Activated CD4-positive, alpha-beta T cell treated with anti-CD3 and anti-CD28 coated beads, Interleukin-2, Interleukin-4, amounts not matched to agents 100 ng/mL and 50 ng/mL, durations not matched to agents 16 hours and 8 hours (primary cell): ENCODE measurements around the gene SETBP1.
"Not testable (repeated sequence)": the region's sequence is repeated elsewhere in the genome, so short reads cannot be mapped to it uniquely, and the experiment has no call there.

Experiments used
- DNase-seq: peaks from one replicate; pipeline ENCODE4 v3.0.0-alpha.2; 2020; ENCODE audit warnings: low spot score

The SETBP1 gene

DNA sequence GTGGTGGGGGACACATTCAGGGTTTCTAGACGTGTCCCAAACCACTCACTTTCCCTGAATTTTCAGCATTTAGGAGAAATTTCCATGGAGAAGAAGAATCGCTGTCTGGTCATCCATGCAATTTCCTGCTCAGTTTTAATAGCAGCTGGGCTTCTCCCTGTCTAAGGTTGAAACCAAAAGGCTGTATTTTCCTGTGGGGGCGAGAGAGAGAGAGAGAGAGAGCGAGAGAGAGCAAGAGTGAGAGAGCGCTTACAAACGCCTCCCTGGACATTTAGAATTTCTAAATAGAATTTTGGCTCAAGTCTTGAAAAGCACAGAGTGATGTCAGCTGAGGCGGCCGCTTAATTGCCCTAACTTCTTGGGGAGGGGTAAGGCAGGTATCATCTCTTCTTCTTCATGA, 110.8 kb downstream of the SETBP1 start:
- no peak for DNase-seq

DNA sequence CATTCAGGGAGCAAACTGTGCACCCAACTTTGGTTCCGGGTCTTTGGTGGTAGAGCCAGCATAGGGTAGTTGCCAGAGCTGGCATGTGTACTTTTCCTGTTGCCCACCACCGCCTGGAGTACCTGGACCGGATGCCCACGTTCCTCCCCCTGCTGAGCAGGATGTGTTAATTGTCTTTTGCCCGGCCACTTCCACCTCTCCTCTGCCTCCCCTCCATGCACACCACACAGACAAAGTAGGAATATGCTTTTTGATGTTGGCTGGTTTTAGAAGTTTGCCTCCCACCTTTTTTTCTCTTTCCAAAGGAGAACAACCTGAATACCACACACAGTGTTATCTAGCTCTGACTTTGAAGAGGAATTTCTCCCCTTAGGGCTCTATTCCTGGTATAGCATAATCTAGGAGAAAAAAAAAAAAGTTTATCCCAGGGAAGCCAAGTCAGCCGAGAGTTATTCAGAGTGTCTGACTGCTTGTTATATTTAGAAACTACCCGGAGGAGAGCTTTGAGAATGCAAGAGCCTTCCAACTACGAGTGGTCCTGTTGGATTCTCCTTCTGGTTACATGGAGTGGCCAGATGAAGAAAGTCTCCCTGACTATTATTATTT, 111.9 kb downstream of the SETBP1 start:
- DNase-seq: no peak

DNA sequence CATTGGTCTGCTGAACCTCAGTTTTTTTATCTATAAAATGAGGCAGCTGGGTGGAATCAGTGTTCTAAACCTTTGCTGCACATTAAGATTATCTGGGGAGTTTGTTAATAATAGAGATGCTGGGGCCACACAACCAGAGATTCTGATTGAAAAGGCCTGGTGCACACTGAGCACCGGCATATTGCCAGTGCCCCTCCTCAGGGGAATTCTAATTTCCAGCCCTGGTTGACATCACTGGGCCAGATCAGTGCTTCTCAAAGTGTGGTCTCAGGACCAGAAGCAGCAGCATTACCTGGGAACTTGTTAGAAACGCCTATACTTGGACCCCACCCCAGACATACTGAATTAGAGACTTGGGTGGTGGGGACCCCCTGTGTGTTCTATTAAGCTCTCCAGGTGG, 112.5 kb downstream of the SETBP1 start:
- no peak for DNase-seq

DNA sequence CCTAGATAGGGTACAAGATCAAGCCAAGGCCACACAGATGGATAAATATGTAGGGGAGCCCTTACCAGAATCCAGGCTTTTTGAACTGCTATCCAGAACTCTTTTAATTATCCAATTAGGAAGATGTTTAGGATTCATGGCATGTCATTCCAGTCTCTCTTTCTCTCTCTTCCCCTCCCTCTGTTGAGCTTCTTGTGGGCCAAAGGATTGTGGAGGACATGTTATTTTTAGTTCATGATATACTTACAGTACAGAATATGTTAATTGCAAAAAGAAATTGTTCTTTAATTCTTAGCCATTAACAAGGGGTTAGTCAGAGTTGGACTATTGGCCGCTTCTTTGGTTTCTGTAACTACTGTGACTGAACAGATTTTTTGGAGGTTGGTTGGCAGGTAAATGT, 113.0 kb downstream of the SETBP1 start:
- DNase-seq: no peak

DNA sequence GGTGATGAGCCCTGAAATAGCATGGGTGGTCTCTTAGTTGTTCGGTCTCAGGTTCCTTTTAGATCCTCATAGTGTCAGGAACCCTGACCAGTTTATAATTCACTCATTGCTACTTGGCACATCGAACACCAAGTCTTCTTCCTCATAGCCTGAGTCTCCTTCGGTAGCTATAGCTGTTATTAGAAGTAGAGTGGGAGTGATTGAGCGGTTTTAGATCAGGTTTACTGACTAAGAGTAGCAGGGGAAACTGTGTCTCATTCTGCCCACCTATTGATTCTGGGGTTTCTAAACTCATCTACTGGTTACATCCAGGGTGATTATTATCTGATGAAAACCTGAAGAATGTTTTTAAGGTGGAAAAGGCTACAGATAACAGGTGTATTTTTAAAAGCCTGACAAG, 114.6 kb downstream of the SETBP1 start:
- DNase-seq: no peak

DNA sequence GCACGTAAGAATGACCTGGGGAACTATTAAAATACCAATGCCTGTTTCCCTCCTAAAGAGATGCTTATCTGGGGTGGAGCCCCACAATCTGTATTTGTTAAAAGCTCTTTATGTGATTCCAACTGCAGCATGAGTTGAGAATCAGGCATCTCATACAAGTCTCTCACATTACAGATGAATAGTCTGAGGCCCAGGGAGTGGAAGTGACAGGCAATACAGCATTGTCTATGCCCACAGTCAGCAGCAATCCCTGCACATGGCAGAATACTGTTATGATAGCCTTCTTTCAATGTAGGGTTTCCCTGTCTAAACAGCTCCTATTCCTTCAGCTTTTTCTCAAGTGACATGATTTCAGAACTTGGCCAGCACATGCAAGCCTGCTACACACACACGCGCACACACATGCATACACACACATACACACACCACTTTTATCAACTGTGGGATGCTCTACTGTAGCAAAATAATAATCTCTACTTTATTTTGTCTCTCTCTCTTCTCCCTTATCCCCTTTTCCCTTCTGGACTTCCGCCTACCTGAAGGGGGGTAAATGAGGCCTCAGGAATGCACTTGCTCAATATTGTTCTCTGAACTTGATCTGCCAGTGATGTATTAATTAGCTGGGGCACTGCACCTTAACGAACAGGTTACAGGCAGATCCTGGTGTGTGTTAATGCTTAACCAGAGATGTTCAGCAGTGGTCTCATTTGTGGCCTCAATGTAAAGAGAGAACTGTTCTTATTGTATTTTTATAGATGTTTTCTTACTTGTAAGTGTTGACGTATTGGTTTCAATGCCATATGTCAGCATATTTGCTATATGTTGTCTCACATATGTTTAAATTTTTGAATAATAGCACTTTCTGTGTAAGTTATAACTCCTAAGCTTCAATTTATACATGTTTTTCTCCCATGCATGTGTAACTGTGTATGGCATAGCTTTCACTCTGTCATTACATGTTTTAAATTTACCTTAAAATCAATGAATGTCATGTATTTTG, 116.0 kb downstream of the SETBP1 start:
- DNase-seq: no peak

DNA sequence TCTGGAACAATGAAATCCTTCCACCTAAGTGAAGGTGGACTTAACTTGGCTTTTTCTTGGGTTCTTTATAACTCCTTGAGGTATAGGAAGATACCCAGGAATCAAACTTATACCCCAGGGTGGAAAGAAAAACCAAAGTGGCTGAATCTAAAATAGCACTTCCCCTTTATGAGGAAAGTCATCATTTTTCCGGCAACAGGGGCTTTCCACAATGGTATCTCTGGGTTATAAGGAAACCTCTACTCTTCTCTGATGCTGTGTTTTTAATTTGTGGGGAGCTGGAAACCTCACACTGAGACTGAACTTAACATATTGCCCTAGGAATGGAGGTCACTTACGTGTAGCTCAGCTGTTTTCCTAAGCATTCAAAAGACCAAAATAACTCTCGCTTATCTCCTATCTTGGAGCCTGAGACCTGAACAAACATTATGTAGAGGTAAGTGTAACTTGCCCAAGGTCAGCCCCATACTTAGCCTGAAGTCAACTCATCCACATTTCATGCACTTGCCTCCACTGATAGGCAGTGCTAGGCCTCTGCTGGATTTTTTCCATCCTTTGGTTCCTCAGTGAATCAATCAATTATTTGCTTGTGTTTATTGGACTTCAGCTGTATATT, 117.9 kb downstream of the SETBP1 start:
- no peak for DNase-seq

DNA sequence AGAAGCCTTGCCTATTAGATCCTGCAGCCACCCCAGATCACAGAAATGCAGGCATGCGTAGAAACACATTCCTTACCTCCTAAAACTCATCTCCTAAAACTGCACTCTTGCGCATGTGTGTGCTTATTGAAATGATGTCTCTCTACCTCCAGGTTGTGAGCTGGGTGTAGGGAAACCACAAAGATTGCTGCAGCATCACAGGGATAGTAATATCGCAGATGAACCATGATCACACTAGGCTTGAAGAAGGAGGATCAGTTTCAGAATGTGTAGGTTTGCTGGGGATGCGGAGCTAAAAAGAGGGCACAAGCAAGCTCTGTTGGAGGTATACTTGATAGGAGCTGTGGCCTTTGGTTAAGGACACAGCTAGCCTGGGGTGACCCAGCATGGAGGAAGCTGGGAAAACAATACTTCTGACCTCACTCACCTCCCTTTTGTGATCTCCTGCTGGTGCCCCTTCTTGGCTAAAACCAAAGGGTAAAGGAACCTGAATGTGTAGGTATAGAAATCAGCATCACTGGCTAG, 118.8 kb downstream of the SETBP1 start:
- peak; percentile 41 for DNase-seq

DNA sequence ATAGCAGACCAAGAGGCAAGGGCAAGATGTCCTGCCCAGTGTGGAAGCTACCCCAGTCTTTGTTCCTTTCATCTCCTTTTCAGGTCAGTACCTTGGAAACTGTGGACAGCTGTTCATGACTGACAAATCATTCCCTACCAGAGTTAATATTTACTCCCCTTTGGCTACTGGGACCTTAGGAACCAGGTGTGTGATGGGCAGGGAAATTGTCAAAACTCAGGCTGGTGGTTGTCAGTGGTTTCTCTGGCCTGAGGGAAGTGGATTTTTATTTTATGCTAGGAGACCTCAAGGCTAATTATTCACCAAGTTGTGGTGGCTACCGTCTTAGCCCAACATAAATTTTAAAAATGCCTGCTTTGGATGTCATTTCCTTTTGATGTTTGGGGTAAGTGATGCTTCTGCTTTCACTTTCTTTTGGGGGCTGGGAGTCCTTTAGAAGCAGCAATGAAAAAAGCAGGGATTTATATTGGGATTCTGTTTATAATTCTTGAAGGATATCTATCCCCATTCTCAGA, 119.3 kb downstream of the SETBP1 start:
- DNase-seq: no peak

DNA sequence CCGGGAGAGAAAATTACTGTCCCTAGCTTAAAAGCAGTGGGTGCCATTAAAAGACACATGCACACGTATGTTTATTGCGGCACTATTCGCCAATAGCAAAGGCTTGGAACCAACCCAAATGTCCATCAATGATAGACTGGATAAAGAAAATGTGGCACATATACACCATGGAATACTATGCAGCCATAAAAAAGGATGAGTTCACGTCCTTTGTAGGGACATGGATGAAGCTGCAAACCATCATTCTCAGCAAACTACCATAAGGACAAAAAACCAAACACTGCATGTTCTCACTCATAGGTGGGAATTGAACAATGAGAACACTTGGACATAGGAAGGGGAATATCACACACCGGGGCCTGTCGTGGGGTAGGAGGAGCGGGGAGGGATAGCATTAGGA, 120.1 kb downstream of the SETBP1 start:
- not testable (repeated sequence) for DNase-seq

DNA sequence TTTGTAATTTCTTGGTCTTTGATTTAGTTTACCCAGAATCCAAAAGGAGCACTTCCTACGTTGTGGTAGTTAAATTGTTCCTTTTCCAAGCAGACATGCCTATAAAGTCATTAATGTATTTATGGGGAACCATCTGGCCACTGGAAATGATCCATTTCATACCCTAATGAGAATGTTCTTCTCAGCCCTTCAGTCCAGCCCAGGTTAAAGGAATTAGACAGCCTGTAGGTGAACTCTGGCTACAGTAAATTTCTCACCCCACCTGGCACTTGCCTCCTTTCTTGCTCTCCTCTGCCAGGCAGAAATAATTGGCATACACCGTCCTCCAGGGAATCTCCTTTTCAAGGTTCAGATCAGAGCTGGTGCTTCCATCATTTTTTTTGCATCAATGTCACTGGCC, 121.1 kb downstream of the SETBP1 start:
- DNase-seq: no peak

DNA sequence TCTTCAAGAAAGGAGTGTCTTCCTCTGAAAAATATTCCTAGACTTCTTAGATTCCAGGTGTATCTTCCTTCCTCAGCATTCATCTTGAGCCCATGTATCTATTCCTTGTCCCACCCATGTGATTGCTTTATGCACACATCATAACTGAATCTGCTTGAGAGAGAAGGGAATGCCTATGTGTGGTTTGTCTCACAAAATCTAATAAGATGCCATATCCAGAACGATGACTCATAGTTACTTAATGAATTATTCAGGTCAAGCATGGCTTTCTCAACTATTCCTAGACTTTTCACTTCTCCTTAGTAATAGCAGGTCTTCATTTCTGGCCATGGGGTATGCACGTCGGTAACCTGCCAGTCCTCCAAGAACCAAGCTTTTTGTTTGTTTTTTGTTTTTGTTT, 121.8 kb downstream of the SETBP1 start:
- no peak for DNase-seq

DNA sequence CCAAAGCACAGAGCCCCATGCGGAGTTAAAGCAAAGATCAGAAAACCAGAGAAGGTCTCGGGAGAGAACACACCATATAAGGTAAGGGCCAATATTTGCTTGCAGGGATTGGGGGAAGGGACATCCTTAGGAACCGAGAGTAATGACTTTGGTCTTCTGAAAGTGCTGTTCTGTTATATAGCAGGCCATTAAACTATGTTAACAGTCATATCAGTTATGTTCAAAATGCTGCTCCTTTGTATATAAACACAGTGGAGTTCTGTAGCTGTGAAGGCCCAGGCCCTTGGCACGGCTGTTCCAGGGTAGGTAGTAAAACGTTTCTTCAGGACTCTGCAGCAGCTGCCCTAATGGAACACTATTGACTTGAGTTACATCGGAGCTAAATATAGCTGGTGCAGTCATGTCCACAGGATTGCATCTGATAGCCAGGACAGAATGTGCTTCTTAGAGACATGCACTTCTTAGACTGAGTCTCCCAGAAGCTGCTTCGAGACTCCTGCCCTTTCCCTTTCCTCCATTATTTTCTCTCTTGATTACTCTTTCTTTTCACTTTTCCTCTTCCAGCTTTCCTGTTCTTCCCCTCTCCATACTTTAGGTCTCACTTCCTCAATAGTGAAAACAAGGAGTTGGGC, 122.4 kb downstream of the SETBP1 start:
- DNase-seq: no peak

DNA sequence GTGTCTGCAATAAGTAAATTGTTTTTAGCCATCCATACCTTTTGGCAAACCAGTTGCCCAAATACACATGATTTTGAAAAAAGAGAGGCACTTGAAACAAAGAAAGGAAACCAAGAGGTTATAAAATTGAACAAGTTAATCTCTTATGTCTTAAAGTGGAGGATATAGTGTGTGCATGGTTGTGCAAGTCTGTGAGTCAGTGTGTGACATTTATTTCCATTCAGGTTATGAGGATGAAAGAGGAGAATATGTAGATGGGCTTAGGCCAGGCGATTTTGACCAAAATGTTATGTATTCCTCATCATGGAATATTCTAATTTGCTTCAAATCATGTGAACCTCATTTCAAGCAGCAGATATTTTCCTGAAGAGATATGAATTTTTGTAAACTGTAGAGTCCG, 123.3 kb downstream of the SETBP1 start:
- DNase-seq: no peak

DNA sequence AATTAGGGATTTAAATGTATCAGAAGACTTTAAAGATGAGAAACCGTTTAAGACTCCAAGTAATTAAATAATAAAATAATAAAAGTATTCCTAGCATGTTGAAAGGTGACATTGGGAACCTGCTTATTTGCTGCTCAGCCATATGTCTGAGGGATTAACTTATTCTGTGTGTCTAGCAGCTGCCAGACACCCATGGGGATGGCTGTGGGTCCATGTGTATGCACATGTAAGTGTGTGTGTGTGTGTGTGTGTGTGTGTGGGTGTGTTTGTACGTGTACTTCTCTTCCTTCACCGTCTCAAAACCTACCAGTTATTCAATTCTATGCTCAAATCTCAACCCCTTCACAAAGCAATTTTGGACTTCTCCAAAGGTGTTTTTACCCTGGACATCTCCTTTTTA, 124.5 kb downstream of the SETBP1 start:
- DNase-seq: no peak

DNA sequence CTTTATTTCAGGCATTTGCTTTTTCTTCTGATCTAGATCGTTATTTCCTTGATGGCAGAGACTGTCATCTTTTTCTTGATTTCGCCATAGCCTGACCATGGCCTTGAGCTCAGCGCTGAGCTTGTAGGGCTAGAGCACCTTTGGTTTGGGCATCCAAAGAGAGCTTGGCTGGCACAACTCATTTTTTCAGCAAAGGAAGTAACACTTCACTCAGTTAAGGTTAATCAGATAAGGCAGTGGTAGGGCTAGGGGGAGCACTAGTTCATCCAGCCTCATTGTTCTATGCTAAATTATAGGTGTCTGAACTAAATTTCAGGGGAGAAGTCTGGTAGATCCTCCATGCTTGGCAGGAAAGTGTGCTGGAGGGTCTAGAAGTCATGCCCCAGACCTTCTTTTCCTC, 125.0 kb downstream of the SETBP1 start:
- no peak for DNase-seq

DNA sequence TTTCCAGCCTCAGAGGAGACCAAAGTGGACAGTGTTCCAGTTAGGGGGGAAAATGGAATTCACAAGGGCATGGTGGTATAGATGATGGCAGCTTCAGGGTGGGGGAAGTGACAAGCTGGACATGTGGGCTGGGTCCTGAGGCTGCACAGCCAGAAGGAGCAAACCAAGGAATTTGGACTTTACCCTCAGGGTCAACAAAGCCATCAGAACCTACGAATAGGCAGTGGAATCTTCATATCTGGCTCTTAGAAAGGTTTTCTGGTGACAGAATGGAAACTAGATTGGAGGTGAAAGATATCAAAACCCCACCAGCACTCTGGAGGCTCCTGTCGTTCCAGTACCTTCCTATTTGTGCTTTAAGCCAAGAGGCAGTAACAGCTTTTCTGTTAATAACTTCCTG, 127.1 kb downstream of the SETBP1 start:
- no peak for DNase-seq

DNA sequence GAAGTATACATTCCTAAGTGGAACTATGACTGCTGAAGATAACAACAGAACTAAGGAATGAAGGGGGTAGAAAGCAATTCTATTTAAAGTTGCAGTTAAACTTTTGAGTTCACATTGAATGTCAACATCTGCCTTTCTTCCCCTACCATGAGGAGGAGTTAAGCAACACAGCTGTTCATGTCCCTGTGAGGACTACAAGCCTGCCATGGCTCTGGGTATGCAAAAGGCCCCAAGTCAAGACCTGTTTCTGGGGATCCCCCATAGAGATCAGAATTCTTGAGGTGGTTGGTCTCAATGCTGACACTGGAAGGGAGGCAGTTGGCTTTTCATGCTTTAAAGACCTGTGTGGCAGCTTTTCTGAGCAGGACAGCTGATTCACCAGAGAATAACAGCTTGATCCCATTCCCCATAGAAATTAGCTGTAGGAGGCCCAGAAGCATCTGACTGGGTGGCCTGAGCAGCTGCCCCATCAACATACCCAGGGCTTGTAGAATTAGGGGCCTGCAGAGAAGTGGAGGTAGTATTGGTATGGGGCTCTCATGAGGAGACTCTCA, 131.0 kb downstream of the SETBP1 start:
- no peak for DNase-seq

DNA sequence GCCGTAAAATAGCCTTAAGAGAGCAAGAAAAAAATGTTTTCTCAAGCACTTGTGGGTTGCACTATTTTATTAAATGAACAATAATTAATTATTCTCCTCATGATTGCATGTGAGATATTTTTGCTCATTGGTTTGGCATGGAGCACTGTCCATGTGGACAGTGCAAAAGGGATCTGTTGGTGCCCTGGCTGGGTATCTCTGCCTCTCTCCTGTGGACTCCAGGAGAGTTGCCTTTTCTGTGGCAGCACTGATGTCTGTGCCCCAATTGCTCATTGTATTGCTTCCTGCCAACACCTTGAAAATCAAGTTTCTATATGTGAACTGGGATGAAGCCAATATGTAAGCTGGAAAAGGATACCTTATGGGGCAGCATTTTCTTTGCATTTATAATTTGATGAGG, 131.7 kb downstream of the SETBP1 start:
- DNase-seq: no peak

DNA sequence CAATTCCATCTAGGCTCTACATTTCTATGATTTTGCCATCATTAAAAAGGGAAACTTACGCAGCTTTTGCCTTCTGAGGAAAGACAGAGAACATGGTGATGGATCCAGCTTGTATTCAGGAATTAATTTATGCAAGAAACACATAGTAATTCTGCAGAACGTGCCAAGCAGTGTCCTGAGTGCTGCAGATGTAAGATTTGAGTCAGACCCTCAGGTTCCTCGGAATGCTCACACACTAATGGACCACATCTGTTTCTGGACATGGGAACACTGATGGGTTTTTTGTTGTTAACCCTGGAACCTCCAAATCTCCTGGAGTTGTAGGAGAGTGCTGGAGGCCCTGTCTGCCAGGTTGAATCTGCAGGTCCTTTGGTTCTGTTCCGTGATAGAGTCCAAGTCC, 132.9 kb downstream of the SETBP1 start:
- no peak for DNase-seq

DNA sequence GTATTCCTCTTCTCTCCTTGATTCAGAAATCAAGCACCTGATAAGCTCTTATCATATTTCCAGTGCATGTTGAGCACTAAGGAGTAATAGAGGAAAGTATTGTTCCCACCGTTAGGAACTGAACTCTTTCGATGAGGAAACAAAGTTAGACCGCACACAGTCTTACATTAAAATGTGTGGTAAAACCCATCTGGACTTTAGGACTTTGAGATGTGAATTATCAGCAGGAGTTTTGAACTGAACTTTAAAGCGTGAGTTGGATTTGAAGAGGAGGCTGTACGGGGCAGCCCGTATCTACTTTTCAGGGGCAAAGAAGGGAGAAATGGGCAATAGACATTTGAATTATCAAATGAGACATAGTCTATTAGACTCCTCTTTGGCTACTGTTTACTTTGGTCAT, 134.4 kb downstream of the SETBP1 start:
- DNase-seq: no peak

DNA sequence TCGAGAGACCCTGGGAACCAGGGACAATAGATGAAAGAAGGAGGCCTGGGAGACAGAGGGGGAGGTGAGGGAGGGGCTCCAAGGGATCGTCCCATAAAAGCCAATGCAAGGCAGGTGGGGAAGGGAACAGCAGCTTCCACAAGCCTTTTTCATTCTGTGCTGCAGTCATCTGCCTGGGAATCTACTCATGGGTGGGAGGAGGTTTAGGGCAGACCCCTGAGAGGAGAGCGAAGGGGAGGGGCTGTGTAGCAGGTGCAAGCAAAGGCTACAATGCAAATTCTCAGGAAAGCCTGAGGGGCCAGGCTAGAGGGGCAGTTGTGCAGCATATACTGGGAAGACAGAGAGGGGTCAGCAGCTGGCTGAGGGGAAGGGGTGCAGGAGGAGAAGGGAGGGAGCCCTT, 135.4 kb downstream of the SETBP1 start:
- DNase-seq: no peak
